AG09319 (cell line): ENCODE data around the gene VPS26C.

Experiments used
- DNase-seq: peaks from one replicate; pipeline ENCODE4 v3.0.0-alpha.2; 2010; ENCODE audit warnings: low read depth; ENCODE audit errors: extremely low read depth
- CTCF ChIP-seq: IDR thresholded peaks from 2 replicates; pipeline ENCODE4 v1.5.1; 2011; ENCODE audit warnings: low read depth, mild to moderate bottlenecking, inconsistent platforms, low read length, moderate library complexity

VPS26C gene

GRCh38 chr21:37270576-37271365 is 3.6 kb upstream of the VPS26C start:
- no peak for DNase-seq
- TF ChIP-seq CTCF: no peak

GRCh38 chr21:37269481-37269880 is 2.3 kb upstream of the VPS26C start:
- no peak for DNase-seq
- no peak for TF ChIP-seq CTCF

GRCh38 chr21:37268186-37268503 is 1.0 kb upstream of the VPS26C start:
- no peak for TF ChIP-seq CTCF
- DNase-seq: no peak

- no peak for TF ChIP-seq CTCF
- no peak for DNase-seq
These were observed 466 bp downstream of the VPS26C start for GRCh38 chr21:37266515-37267221.

GRCh38 chr21:37264808-37265207 is 2.3 kb downstream of the VPS26C start:
- no peak for TF ChIP-seq CTCF
- no peak for DNase-seq

- no peak for TF ChIP-seq CTCF
- DNase-seq: no peak
These were observed 3.1 kb downstream of the VPS26C start for GRCh38 chr21:37263827-37264600.

GRCh38 chr21:37259426-37259825 is 7.7 kb downstream of the VPS26C start:
- TF ChIP-seq CTCF: no peak
- no peak for DNase-seq
